Glutamatergic neuron (in vitro differentiated cells): Measurements from ENCODE around the gene RHOT2. TPM values are rescaled to one million over a fixed set of nuclear protein-coding genes. Genes with fewer than 3 reads are reported as not detected.

ENCODE experiments used
- DNase-seq: peaks from one replicate; pipeline ENCODE4 v3.0.0; 2022
- H3K27ac Mint-ChIP-seq: one replicate; pipeline ENCODE4 v1.8.0; 2020; ENCODE audit warnings: mild to moderate bottlenecking, mixed read lengths, inconsistent platforms; ENCODE audit not compliant: unreplicated experiment
- H3K27me3 Mint-ChIP-seq: one replicate; pipeline ENCODE4 v1.8.0; 2020; ENCODE audit warnings: mild to moderate bottlenecking, moderate library complexity, mixed read lengths, inconsistent platforms; ENCODE audit not compliant: unreplicated experiment
- H3K36me3 Mint-ChIP-seq: one replicate; pipeline ENCODE4 v1.8.0; 2020; ENCODE audit warnings: mild to moderate bottlenecking, mixed read lengths, inconsistent platforms; ENCODE audit not compliant: unreplicated experiment
- H3K4me1 Mint-ChIP-seq: one replicate; pipeline ENCODE4 v1.8.0; 2020; ENCODE audit warnings: mild to moderate bottlenecking, low read depth, mixed read lengths, inconsistent platforms; ENCODE audit not compliant: unreplicated experiment
- H3K4me3 Mint-ChIP-seq: one replicate; pipeline ENCODE4 v1.8.0; 2020; ENCODE audit warnings: mild to moderate bottlenecking, mixed read lengths, inconsistent platforms; ENCODE audit not compliant: unreplicated experiment
- H3K9me3 Mint-ChIP-seq: one replicate; pipeline ENCODE4 v1.8.0; 2020; ENCODE audit warnings: mild to moderate bottlenecking, moderate library complexity, mixed read lengths, inconsistent platforms; ENCODE audit not compliant: unreplicated experiment
- total RNA-seq: library from RNA; stranded (reverse); fragmentation: NEBNext Ultra II Directional; extraction: Animal tissue kit (Norgen Biotek cat#: 25700); gene quantifications from one replicate; pipeline ENCODE4 v1.2.1, GENCODE V29; 2021; ENCODE audit not compliant: unreplicated experiment
- TF ChIP-seq, protein P1 (sequence below): fragments of 200-600 bp; sonication (generic); IDR thresholded peaks from one replicate; pipeline ENCODE4 v1.5.0; 2021; ENCODE audit not compliant: partially characterized antibody, unreplicated experiment

Gene RHOT2
- total RNA-seq, 1 donor from 2014 or later: 208 TPM

GRCh38 chr16:708019-708418 is 40.1 kb downstream of the RHOT2 start:
- Mint-ChIP-seq H3K9me3 (peaks cover 18% of the 10 kb centered on the region), H3K36me3 (no peaks in the 10 kb centered on the region), H3K27ac (peak overlapping the region; percentile 43), H3K27me3 (peaks cover 22% of the 10 kb centered on the region), H3K4me3 (peak overlapping the region; percentile 38), H3K4me1 (peaks cover 20% of the 10 kb centered on the region)
- TF ChIP-seq, protein P1, sequence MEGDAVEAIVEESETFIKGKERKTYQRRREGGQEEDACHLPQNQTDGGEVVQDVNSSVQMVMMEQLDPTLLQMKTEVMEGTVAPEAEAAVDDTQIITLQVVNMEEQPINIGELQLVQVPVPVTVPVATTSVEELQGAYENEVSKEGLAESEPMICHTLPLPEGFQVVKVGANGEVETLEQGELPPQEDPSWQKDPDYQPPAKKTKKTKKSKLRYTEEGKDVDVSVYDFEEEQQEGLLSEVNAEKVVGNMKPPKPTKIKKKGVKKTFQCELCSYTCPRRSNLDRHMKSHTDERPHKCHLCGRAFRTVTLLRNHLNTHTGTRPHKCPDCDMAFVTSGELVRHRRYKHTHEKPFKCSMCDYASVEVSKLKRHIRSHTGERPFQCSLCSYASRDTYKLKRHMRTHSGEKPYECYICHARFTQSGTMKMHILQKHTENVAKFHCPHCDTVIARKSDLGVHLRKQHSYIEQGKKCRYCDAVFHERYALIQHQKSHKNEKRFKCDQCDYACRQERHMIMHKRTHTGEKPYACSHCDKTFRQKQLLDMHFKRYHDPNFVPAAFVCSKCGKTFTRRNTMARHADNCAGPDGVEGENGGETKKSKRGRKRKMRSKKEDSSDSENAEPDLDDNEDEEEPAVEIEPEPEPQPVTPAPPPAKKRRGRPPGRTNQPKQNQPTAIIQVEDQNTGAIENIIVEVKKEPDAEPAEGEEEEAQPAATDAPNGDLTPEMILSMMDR: no peak
- DNase-seq: no peak

DNA sequence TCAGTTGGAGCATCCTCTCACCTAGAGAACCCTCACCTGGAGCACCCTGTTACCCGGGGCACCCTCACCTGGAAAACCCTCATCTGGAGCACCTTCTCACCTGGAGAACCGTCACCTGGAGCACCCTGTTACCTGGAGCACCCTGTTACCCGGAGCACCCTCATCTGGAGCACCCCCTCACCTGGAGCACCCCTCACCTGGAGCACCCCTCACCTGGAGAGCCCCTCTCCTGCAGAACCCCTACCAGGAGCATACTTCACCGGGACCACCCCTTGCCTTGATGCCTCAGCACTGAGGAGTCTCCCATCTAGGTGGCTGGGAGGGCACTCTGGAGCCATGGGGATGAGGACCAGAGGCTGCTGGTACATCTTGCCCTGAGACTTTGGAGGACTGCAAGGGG is 41.0 kb downstream of the RHOT2 start:
- Mint-ChIP-seq H3K36me3 (no peaks in the 10 kb centered on the region), H3K4me1 (peaks cover 20% of the 10 kb centered on the region), H3K27me3 (peaks cover 23% of the 10 kb centered on the region), H3K9me3 (peaks cover 22% of the 10 kb centered on the region), H3K4me3 (peak overlapping the region; percentile 80), H3K27ac (peak overlapping the region; percentile 98)
- DNase-seq: no peak
- TF ChIP-seq, protein P1: no peak

GRCh38 chr16:709566-710499 is 41.9 kb downstream of the RHOT2 start:
- TF ChIP-seq, protein P1: no peak
- H3K27me3 Mint-ChIP-seq: peaks cover 23% of the 10 kb centered on the region
- peaks cover 23% of the 10 kb centered on the region for H3K9me3 Mint-ChIP-seq
- DNase-seq: peak; percentile 88
- H3K4me1 Mint-ChIP-seq: peaks cover 20% of the 10 kb centered on the region
- peak overlapping the region; percentile 80 for H3K4me3 Mint-ChIP-seq
- H3K27ac Mint-ChIP-seq: peak overlapping the region; percentile 98
- H3K36me3 Mint-ChIP-seq: no peaks in the 10 kb centered on the region

- Mint-ChIP-seq H3K36me3 (no peaks in the 10 kb centered on the region), H3K9me3 (peaks cover 23% of the 10 kb centered on the region), H3K27ac (peak overlapping the region; percentile 98), H3K4me1 (peaks cover 20% of the 10 kb centered on the region), H3K4me3 (peak overlapping the region; percentile 80), H3K27me3 (peaks cover 23% of the 10 kb centered on the region)
- TF ChIP-seq, protein P1: no peak
- no peak for DNase-seq
Observed at GRCh38 chr16:710500-711075, 42.7 kb downstream of the RHOT2 start.

- no peak for DNase-seq
- H3K9me3 Mint-ChIP-seq: peaks cover 23% of the 10 kb centered on the region
- peaks cover 23% of the 10 kb centered on the region for H3K27me3 Mint-ChIP-seq
- TF ChIP-seq, protein P1: no peak
- H3K4me1 Mint-ChIP-seq: peaks cover 20% of the 10 kb centered on the region
- peak overlapping the region; percentile 98 for H3K27ac Mint-ChIP-seq
- no peaks in the 10 kb centered on the region for H3K36me3 Mint-ChIP-seq
- H3K4me3 Mint-ChIP-seq: no peak overlapping the region
Observed at GRCh38 chr16:711084-711483, 43.2 kb downstream of the RHOT2 start.
